Loucy (cell line): ENCODE data around the gene COL4A3.

ENCODE experiments used
- EZH2phosphoT487 ChIP-seq: fragments of 200-600 bp; IDR thresholded peaks from 2 replicates; pipeline ENCODE4 v1.6.1; 2018; ENCODE audit warnings: antibody characterized with exemption, mild to moderate bottlenecking, moderate library complexity, borderline replicate concordance
- TF ChIP-seq, protein P1 (sequence below): fragments of 200-600 bp; sonication (generic); conservative IDR thresholded peaks from 2 replicates; pipeline ENCODE4 v1.5.1; 2014; ENCODE audit warnings: mild to moderate bottlenecking, antibody characterized with exemption, low read length

DNA sequence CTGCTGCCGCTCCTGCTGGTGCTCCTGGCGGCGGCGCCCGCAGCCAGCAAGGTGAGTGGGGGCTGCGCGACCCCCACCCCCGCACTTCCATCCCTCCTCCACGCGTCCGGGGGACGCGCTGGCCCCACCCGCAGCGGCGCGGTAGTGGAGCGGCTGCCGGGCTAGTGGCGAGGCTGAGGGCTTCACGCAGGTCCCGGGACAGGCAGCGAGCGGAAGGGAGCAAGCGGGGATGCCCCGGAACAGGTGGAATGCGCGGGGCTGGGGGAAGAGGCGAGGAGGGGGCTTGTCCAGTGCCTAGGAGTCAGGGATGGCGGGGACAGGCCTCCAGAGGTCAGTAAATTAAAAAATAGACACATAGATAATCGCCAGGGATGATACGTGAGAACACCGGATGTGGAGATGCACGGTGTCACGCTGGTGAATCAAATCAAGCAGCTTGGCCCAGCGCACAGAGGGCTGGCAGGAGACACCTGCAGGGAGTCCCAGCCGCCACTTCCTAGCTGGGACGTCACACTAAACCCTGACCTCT lies 403 bp downstream of the COL4A3 start:
- TF ChIP-seq, protein P1, sequence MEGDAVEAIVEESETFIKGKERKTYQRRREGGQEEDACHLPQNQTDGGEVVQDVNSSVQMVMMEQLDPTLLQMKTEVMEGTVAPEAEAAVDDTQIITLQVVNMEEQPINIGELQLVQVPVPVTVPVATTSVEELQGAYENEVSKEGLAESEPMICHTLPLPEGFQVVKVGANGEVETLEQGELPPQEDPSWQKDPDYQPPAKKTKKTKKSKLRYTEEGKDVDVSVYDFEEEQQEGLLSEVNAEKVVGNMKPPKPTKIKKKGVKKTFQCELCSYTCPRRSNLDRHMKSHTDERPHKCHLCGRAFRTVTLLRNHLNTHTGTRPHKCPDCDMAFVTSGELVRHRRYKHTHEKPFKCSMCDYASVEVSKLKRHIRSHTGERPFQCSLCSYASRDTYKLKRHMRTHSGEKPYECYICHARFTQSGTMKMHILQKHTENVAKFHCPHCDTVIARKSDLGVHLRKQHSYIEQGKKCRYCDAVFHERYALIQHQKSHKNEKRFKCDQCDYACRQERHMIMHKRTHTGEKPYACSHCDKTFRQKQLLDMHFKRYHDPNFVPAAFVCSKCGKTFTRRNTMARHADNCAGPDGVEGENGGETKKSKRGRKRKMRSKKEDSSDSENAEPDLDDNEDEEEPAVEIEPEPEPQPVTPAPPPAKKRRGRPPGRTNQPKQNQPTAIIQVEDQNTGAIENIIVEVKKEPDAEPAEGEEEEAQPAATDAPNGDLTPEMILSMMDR: no peak
- no peak for TF ChIP-seq EZH2phosphoT487
